ENCODE data around the gene NLGN3.

NLGN3 gene

GRCh38 chrX:71198066-71198465, 53.4 kb downstream of the NLGN3 start:
- no peak for TF ChIP-seq CTCF (IDR thresholded peaks at IDR 0.05; ENCODE audit: extremely low read depth, insufficient read depth, missing control alignments)
- DNase-seq (ENCODE audit: low spot score) = peak; percentile 48
- in situ Hi-C loops (cut with MboI; ENCODE audit: low pct_unique_long_range_greater_than_20kb, low sequenced_read_pairs, unreplicated experiment) = no loop called here

- no peak for DNase-seq (ENCODE audit: low spot score)
- no peak for TF ChIP-seq CTCF (IDR thresholded peaks at IDR 0.05; ENCODE audit: extremely low read depth, insufficient read depth, missing control alignments)
- in situ Hi-C loops (cut with MboI; ENCODE audit: low pct_unique_long_range_greater_than_20kb, low sequenced_read_pairs, unreplicated experiment) = no loop called here
Observed at GRCh38 chrX:71199252-71200008, 54.8 kb downstream of the NLGN3 start.

- in situ Hi-C loops (cut with MboI; ENCODE audit: low pct_unique_long_range_greater_than_20kb, low sequenced_read_pairs, unreplicated experiment) = no loop called here
- no peak for DNase-seq (ENCODE audit: low spot score)
- no peak for TF ChIP-seq CTCF (IDR thresholded peaks at IDR 0.05; ENCODE audit: extremely low read depth, insufficient read depth, missing control alignments)
Observed at GRCh38 chrX:71210816-71211215, 66.2 kb downstream of the NLGN3 start.

GRCh38 chrX:71212536-71212935, 67.9 kb downstream of the NLGN3 start:
- no peak for TF ChIP-seq CTCF (IDR thresholded peaks at IDR 0.05; ENCODE audit: extremely low read depth, insufficient read depth, missing control alignments)
- in situ Hi-C loops (cut with MboI; ENCODE audit: low pct_unique_long_range_greater_than_20kb, low sequenced_read_pairs, unreplicated experiment) = no loop called here
- DNase-seq (ENCODE audit: low spot score) = no peak

GRCh38 chrX:71214152-71214551, 69.5 kb downstream of the NLGN3 start:
- in situ Hi-C loops (cut with MboI; ENCODE audit: low pct_unique_long_range_greater_than_20kb, low sequenced_read_pairs, unreplicated experiment) = no loop called here
- TF ChIP-seq CTCF (IDR thresholded peaks at IDR 0.05; ENCODE audit: extremely low read depth, insufficient read depth, missing control alignments) = no peak
- no peak for DNase-seq (ENCODE audit: low spot score)

- TF ChIP-seq CTCF (IDR thresholded peaks at IDR 0.05; ENCODE audit: extremely low read depth, insufficient read depth, missing control alignments) = no peak
- no peak for DNase-seq (ENCODE audit: low spot score)
- in situ Hi-C loops (cut with MboI; ENCODE audit: low pct_unique_long_range_greater_than_20kb, low sequenced_read_pairs, unreplicated experiment) = no loop called here
Observed at GRCh38 chrX:71214604-71215337, 70.1 kb downstream of the NLGN3 start.
